ENCODE measurements around the gene KCND3.

GRCh38 chr1:111978695-111979094, 10.8 kb downstream of the KCND3 start:
- TF ChIP-seq GATA2 (IDR thresholded peaks at IDR 0.05; ENCODE audit: insufficient read depth, insufficient read length, low read depth, low read length): no peak
- no peak for TF ChIP-seq CTCF (IDR thresholded peaks at IDR 0.05; ENCODE audit: extremely low read depth in 1 of 2, insufficient read depth in 1 of 2, low read depth in 1 of 2, low read length in 2 of 2)
- TF ChIP-seq EZH2 (IDR thresholded peaks at IDR 0.05; ENCODE audit: borderline replicate concordance, low read depth, low read length, severe bottlenecking): no peak
- no peak for TF ChIP-seq JUN (IDR thresholded peaks at IDR 0.05; ENCODE audit: borderline replicate concordance, insufficient read depth, insufficient read length, low read depth)
- no peak for TF ChIP-seq POLR2A (IDR thresholded peaks at IDR 0.05; ENCODE audit: low read depth, low read length)
- TF ChIP-seq POLR2AphosphoS5 (IDR thresholded peaks at IDR 0.05; ENCODE audit: insufficient read depth, low read depth, low read length): no peak

Data from endothelial cell of umbilical vein (primary cell).